GM12892 (cell line): Measurements from ENCODE around the gene METTL21C.

ENCODE experiments used
- DNase-seq: peaks from one replicate; pipeline ENCODE4 v3.0.0; 2011; ENCODE audit not compliant: insufficient read length
- FAIRE-seq: peaks from 2 replicates; lab custom pipeline; 2011; peaks lifted over from hg19 to GRCh38; lab: Jason Lieb, UNC
- POLR2A ChIP-seq: IDR thresholded peaks from 2 replicates; pipeline ENCODE4 v1.6.1; 2011; ENCODE audit warnings: low read depth, low read length, control low read depth
- POLR2AphosphoS5 ChIP-seq: IDR thresholded peaks from 2 replicates; pipeline ENCODE4 v1.6.1; 2011; ENCODE audit warnings: low read depth, low read length, control low read depth
- TAF1 ChIP-seq: IDR thresholded peaks from 2 replicates; pipeline ENCODE4 v1.6.1; 2011; ENCODE audit warnings: low read depth, mild to moderate bottlenecking, control low read depth, low read length, borderline replicate concordance

METTL21C gene

GRCh38 chr13:102704238-102705058, 9.6 kb upstream of the METTL21C start:
- no peak for FAIRE-seq
- no peak for TF ChIP-seq POLR2AphosphoS5
- TF ChIP-seq POLR2A = no peak
- TF ChIP-seq TAF1 = no peak

GRCh38 chr13:102703726-102704035, 8.8 kb upstream of the METTL21C start:
- no peak for TF ChIP-seq POLR2A
- no peak for TF ChIP-seq POLR2AphosphoS5
- no peak for TF ChIP-seq TAF1
- FAIRE-seq (no peak), DNase-seq (no peak)

More at GRCh38 chr13:102704238-102705058, 9.6 kb upstream of the METTL21C start:
- no peak for DNase-seq

GRCh38 chr13:102702965-102703725, 8.3 kb upstream of the METTL21C start:
- FAIRE-seq = no peak
- TF ChIP-seq POLR2A (no peak), TAF1 (no peak), POLR2AphosphoS5 (no peak)
- no peak for DNase-seq

DNA sequence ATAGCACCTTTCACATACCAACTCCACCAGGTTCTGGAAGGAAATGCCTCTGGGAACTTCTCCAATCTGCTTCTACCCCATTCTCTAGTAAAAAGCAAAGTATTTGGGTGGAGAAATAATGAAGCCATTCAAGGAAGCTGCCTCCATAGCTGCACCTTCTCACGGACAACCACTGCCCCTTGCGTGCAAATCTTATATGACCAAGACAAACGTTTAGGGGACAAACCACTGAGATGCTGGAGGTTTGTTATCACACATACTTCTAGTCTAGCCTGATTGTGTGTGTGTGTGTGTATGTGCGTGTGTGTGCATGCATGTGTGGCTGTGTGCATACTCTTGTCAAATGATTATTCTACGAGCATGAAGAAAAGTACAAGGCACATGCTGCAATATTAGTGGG, 6.5 kb upstream of the METTL21C start:
- FAIRE-seq = no peak
- TF ChIP-seq POLR2A (no peak), POLR2AphosphoS5 (no peak), TAF1 (no peak)
- DNase-seq = no peak

DNA sequence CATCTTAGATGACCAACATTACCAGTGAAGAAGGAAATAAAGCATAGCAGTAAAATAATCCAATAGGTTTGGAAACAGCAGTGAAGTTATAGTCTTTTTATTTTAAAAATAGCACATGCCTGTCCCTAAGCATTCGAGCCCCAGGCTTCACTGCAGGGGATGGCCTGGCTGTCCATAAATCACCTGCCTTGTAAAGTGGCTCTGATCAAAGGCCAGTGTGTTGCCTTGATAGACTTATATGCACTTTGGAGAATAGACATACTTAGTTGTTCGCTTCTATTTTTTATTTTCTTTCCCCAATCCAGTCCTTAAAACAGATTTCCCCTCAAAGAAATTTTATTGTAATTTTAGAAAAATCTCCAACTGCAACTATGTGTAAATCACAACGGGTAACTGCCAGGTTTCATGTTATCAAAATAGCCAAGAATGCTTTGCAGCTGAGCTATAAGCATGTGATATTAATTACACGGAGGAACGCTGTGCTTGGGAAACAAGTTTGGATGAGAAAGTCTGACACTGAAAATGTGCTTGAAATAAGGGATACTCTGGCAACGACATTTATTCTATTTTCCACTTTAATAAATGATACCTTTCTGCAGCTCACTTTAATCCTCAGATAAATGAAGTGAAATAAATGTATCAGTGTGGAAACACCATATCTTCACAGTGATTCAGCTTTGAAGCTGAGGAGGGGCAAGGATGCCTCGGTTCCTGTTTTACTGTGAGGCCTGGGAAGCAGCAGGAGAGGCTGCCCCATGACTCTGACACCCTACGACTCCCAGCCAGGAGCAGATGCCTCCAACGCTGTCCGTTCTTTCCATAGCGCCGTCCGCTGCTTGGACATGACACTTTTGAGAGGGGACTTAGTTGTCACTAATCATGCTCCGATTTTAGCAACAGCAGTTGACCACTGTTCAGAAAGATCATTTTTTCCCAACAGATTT, 5.5 kb upstream of the METTL21C start:
- TF ChIP-seq TAF1 (no peak), POLR2A (no peak), POLR2AphosphoS5 (no peak)
- no peak for DNase-seq
- no peak for FAIRE-seq

- TF ChIP-seq POLR2A = no peak
- TF ChIP-seq TAF1 = no peak
- no peak for TF ChIP-seq POLR2AphosphoS5
- FAIRE-seq = no peak
- DNase-seq = no peak
Observed at GRCh38 chr13:102699504-102699903, 4.7 kb upstream of the METTL21C start.

DNA sequence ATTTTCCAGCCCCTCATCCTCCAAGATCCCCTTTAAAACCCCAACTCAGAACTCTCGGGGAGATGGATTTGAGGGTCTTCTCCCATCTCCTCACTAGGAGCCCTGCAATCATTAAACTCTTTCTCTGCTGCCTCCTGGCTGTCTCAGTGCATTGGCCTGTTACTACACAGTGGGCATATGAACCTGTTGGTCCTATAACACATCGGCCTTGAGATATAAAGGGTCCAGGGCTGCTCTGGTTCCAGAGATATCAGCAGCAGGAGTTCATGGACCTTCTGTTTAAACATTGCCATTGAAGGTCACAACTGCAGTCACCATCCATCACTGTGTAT, 3.8 kb upstream of the METTL21C start:
- FAIRE-seq (no peak), DNase-seq (no peak)
- no peak for TF ChIP-seq POLR2A
- TF ChIP-seq TAF1 = no peak
- no peak for TF ChIP-seq POLR2AphosphoS5

GRCh38 chr13:102697929-102698648, 3.2 kb upstream of the METTL21C start:
- no peak for DNase-seq
- no peak for FAIRE-seq
- no peak for TF ChIP-seq TAF1
- no peak for TF ChIP-seq POLR2AphosphoS5

DNA sequence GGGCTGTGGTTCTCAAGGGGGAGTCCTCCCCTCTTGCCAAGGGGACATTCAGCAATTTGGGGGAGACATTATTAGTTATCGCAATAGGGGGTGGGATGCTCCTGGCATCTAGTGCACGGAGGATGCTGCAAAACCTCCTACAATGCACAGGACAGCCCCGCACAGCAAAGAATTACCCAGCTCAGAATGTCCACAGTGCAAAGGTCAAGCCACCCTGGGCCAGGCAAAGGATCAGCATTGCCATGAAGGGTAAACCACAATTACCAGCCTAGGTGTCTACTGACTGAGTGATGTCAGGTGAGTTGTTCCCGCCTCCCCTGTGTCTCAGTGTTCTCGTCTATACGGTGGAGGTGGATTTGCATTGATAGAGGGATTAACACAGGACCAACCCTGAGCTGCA, 2.4 kb upstream of the METTL21C start:
- no peak for TF ChIP-seq POLR2AphosphoS5
- no peak for TF ChIP-seq TAF1
- TF ChIP-seq POLR2A = no peak
- DNase-seq (no peak), FAIRE-seq (no peak)

GRCh38 chr13:102696465-102696864, 1.6 kb upstream of the METTL21C start:
- no peak for TF ChIP-seq POLR2AphosphoS5
- TF ChIP-seq TAF1 = no peak
- no peak for TF ChIP-seq POLR2A
- FAIRE-seq = no peak

More at GRCh38 chr13:102696465-102696864, 1.6 kb upstream of the METTL21C start:
- DNase-seq = no peak
